ENCODE data around the gene PSMB9. TPM values are rescaled to one million over a fixed set of nuclear protein-coding genes. Genes with fewer than 3 reads are reported as not detected.

Gene PSMB9
- total RNA-seq, 1 donor from 2014 or later, result 5.7 TPM

- TF ChIP-seq CTCF (conservative IDR thresholded peaks at IDR 0.05), result no peak
- no peak overlapping the region for H3K27ac Mint-ChIP-seq
- H3K9me3 Mint-ChIP-seq, result no peaks in the 10 kb centered on the region
- no peaks in the 10 kb centered on the region for H3K4me1 Mint-ChIP-seq (ENCODE audit: unreplicated experiment)
- no peak overlapping the region for H3K4me3 Mint-ChIP-seq
- H3K36me3 Mint-ChIP-seq, result peaks cover 3% of the 10 kb centered on the region
- DNase-seq (ENCODE audit: extremely low spot score, unreplicated experiment), result no peak
- H3K27me3 Mint-ChIP-seq, result no peaks in the 10 kb centered on the region
Observed at GRCh38 chr6:32903952-32904351, 50.0 kb downstream of the PSMB9 start.

- H3K9me3 Mint-ChIP-seq, result no peaks in the 10 kb centered on the region
- no peaks in the 10 kb centered on the region for H3K27me3 Mint-ChIP-seq
- H3K27ac Mint-ChIP-seq, result no peak overlapping the region
- no peak overlapping the region for H3K4me3 Mint-ChIP-seq
- peaks cover 3% of the 10 kb centered on the region for H3K36me3 Mint-ChIP-seq
- TF ChIP-seq CTCF (conservative IDR thresholded peaks at IDR 0.05), result no peak
- H3K4me1 Mint-ChIP-seq (ENCODE audit: unreplicated experiment), result no peaks in the 10 kb centered on the region
- no peak for DNase-seq (ENCODE audit: extremely low spot score, unreplicated experiment)
Observed at GRCh38 chr6:32905078-32905477, 51.1 kb downstream of the PSMB9 start.

- Mint-ChIP-seq H3K4me1 (ENCODE audit: unreplicated experiment) (no peaks in the 10 kb centered on the region), H3K27me3 (peaks cover 6% of the 10 kb centered on the region), H3K27ac (no peak overlapping the region), H3K36me3 (peaks cover 3% of the 10 kb centered on the region), H3K4me3 (no peak overlapping the region), H3K9me3 (no peaks in the 10 kb centered on the region)
- no peak for TF ChIP-seq CTCF (conservative IDR thresholded peaks at IDR 0.05)
- DNase-seq (ENCODE audit: extremely low spot score, unreplicated experiment), result no peak
Observed at GRCh38 chr6:32906539-32906938, 52.5 kb downstream of the PSMB9 start.

GRCh38 chr6:32908897-32909296, 54.9 kb downstream of the PSMB9 start:
- DNase-seq (ENCODE audit: extremely low spot score, unreplicated experiment), result no peak
- Mint-ChIP-seq H3K27ac (no peak overlapping the region), H3K4me3 (no peak overlapping the region), H3K9me3 (no peaks in the 10 kb centered on the region), H3K4me1 (ENCODE audit: unreplicated experiment) (no peaks in the 10 kb centered on the region), H3K27me3 (peaks cover 13% of the 10 kb centered on the region), H3K36me3 (no peaks in the 10 kb centered on the region)
- no peak for TF ChIP-seq CTCF (conservative IDR thresholded peaks at IDR 0.05)

Other genes with a start within 250 kb of the PSMB9 start
- not detected in 2 replicates for gene HLA-DQA1, start 216.8 kb upstream of the PSMB9 start, total RNA-seq (ENCODE audit: low replicate concordance)
- 5.1 and 12.8 TPM in 2 replicates for gene HLA-DQB1, start 187.5 kb upstream of the PSMB9 start, total RNA-seq (ENCODE audit: low replicate concordance)
- gene HLA-DQA2, start 112.8 kb upstream of the PSMB9 start, total RNA-seq (ENCODE audit: low replicate concordance), result not detected in 2 replicates
- gene HLA-DQB2, start 90.7 kb upstream of the PSMB9 start, total RNA-seq (ENCODE audit: low replicate concordance), result not detected in 2 replicates
- gene HLA-DOB, start 37.2 kb upstream of the PSMB9 start, total RNA-seq (ENCODE audit: low replicate concordance), result 0.88 TPM in 1 of 2 replicates, not detected in the other
- 22.0 and 49.7 TPM in 2 replicates for gene TAP2, start 15.5 kb upstream of the PSMB9 start, total RNA-seq (ENCODE audit: low replicate concordance)
- 17.3 and 36.8 TPM in 2 replicates for gene PSMB8, start 10.1 kb upstream of the PSMB9 start, total RNA-seq (ENCODE audit: low replicate concordance)
- 16.7 and 38.4 TPM in 2 replicates for gene TAP1, start 488 bp upstream of the PSMB9 start, total RNA-seq (ENCODE audit: low replicate concordance)
- gene HLA-DMB, start 86.8 kb downstream of the PSMB9 start, total RNA-seq (ENCODE audit: low replicate concordance), result 0.43 and 0.80 TPM in 2 replicates
- 1.5 and 2.0 TPM in 2 replicates for gene HLA-DMA, start 98.9 kb downstream of the PSMB9 start, total RNA-seq (ENCODE audit: low replicate concordance)
- gene BRD2, start 114.4 kb downstream of the PSMB9 start, total RNA-seq (ENCODE audit: low replicate concordance), result 212 and 241 TPM in 2 replicates
- gene HLA-DOA, start 155.4 kb downstream of the PSMB9 start, total RNA-seq (ENCODE audit: low replicate concordance), result 0.52 and 2.5 TPM in 2 replicates
- gene HLA-DPA1, start 219.5 kb downstream of the PSMB9 start, total RNA-seq (ENCODE audit: low replicate concordance), result 1.3 and 2.6 TPM in 2 replicates
- 10.9 and 27.3 TPM in 2 replicates for gene HLA-DPB1, start 221.8 kb downstream of the PSMB9 start, total RNA-seq (ENCODE audit: low replicate concordance)